HG03565 (cell line): ENCODE measurements around the gene TRIM27.
"Not testable (repeated sequence)": the region's sequence is repeated elsewhere in the genome, so short reads cannot be mapped to it uniquely, and the experiment has no call there.

ENCODE experiments used
- ATAC-seq: cut with Tn5 transposase; IDR thresholded peaks from one replicate; pipeline ENCODE4 v1.9.1; 2021; ENCODE audit warnings: mild to moderate bottlenecking, moderate library complexity; ENCODE audit not compliant: unreplicated experiment

TRIM27 gene, protein sequence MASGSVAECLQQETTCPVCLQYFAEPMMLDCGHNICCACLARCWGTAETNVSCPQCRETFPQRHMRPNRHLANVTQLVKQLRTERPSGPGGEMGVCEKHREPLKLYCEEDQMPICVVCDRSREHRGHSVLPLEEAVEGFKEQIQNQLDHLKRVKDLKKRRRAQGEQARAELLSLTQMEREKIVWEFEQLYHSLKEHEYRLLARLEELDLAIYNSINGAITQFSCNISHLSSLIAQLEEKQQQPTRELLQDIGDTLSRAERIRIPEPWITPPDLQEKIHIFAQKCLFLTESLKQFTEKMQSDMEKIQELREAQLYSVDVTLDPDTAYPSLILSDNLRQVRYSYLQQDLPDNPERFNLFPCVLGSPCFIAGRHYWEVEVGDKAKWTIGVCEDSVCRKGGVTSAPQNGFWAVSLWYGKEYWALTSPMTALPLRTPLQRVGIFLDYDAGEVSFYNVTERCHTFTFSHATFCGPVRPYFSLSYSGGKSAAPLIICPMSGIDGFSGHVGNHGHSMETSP

DNA sequence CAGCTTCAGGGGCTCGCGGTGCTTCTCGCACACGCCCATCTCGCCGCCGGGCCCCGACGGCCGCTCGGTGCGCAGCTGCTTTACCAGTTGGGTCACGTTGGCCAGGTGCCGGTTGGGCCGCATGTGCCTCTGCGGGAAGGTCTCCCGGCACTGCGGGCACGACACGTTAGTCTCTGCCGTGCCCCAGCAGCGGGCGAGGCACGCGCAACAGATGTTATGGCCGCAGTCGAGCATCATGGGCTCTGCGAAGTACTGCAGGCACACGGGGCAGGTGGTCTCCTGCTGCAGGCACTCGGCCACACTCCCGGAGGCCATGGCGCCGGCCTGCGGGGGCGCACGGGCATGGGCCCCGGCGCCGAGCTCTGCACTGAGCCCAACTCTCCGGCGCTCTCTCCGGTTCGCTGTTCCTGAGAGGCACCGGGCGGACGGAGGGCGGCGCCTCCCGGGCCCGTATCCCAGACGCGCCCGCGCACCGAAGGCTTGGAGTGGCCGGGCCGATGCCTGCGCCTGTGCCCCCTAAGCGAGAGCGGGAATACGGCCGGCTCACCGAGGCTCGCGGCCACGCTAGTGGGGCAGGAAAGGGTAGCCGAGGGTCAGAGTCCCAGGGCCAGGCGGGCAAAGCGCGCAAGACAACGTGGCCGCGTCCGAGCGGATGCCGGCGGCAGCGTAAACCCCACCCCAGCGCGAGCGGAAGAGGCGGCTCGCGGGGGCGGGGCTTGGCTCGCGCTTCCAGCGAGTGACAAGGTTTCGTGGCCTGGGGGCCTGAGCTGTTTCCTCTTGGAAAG, at the start of gene TRIM27:
Gene TRIM27, minus strand, starts transcription at position 668 of the 785 bp plus-strand sequence. Its CDS starts 353 bp downstream, at position 315.
- peak; percentile 78 for ATAC-seq

DNA sequence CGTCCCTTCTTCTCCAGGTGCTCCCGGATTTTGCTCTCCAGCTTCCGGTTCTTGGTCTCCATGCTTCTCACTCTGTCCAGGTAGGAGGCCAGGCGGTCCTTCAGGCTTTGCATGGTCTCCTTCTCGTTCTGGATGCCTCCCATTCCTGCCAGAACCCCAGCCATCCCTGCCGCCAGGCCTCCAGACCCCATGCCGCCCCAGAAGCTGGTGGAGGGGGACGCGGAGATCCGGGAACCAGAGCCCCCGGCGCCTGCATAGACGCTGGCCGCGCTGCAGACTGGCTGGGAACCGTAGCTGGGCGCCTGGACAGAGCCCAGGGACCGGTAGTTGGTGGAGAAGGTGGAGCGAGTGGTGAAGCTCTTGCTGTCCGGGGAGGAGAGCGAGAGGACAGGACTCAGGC, 46.3 kb upstream of the TRIM27 start:
- ATAC-seq, result not testable (repeated sequence)

DNA sequence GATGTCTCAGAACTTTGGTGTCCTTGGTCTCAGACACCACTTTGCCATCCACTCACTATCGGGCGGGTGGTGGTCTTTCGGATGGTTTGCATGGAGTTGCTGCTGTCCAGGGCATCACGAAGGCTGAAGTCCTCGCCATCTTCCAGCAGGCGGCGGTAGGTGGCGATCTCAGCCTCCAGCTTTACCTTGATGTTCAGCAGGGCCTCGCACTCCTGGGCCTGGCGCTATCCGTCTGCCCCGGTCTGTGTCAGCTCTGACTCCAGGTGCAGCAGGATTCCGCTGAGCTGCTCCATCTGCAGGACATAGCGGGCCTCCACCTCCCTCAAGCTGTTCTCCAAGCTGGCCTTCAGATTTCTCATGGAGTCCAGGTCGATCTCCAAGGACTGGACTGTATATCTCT, 45.3 kb upstream of the TRIM27 start:
- no peak for ATAC-seq

DNA sequence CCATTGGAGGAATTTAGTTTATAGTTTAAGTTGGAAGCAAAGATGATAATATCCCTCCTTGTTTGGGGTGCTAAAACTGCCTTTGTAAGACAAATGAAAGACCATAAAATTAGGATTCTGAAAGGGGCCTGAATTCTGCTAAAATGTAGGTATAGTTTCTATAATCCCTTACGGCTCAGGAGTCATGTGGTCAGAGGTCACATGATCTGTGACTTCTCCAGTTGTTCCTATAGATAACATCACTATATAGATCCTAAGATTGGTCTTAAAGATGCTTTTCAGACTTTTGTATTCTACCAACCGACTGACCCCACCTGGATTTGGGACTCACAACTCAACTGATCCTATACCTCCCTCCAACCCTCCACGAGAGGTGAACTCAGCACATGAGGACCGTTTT, 44.7 kb upstream of the TRIM27 start:
- no peak for ATAC-seq

DNA sequence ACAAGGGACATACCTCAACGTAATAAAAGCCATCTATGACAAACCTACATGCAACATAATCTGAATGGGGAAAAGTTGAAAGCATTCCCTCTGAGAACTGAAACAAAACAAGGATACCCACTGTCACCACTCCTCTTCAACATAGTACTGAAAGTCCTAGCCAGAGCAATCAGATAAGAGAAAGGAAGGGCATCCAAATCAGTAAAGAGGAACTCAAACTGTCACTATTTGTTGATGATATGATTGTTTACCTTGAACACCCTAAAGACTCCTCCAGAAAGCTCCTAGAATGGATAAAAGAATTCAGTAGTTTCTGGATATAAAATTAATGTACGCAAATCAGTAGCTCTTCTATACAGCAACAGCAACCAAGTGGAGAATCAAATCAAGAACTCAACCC, 41.9 kb upstream of the TRIM27 start:
- ATAC-seq, result no peak

DNA sequence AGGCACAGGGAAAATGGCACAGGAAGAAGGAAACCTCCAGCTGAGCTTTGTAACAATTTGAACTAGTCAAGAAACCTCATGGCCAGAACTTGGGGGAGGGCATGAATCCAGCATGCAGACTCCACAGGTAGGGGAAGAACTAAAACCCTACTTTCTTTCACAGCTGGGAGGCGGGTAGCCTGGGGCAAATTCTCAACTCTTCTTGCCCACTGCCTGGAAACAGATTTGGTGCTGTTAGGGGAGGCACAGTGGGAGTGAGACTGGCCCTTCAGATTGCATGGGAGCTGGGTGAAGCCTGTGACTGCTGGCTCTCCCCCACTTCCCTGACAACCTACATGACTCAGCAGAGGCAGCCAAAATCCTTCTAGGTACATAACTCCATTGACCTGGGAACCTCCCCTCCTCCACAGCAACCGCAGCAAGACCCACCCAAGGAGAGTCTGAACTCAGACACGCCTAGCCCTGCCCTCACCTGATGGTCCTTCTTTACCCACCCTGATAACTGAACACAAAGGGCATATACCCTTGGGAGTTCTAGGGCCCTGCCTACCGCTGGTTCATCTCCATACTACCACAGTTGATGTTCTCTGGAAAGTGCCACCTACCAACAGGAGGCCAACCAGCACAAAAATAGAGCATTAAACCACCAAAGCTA, 37.2 kb upstream of the TRIM27 start:
- no peak for ATAC-seq

DNA sequence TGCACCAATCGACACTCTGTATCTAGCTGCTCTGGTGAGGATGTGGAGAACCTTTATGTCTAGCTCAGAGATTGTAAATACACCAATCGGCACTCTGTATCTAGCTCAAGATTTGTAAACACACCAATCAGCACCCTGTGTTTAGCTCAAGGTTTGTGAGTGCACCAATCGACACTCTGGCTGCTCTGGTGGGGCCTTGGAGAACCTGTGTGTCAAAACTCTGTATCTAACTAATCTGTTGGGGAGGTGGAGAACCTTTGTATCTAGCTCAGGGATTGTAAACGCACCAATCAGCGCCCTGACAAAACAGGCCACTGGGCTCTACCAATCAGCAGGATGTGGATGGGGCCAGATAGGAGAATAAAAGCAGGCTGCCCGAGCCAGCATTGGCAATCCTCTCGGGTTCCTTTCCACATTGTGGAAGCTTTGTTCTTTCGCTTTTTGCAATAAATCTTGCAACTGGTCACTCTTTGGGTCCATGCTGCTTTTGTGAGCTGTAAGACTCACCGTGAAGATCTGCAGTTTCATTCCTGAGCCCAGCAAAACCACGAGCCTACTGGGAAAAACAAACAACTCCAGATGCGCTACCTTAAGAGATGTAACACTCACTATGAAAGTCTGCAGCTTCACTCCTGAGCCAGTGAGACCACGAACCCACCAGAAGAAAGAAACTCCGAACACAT, 34.9 kb upstream of the TRIM27 start:
- not testable (repeated sequence) for ATAC-seq

DNA sequence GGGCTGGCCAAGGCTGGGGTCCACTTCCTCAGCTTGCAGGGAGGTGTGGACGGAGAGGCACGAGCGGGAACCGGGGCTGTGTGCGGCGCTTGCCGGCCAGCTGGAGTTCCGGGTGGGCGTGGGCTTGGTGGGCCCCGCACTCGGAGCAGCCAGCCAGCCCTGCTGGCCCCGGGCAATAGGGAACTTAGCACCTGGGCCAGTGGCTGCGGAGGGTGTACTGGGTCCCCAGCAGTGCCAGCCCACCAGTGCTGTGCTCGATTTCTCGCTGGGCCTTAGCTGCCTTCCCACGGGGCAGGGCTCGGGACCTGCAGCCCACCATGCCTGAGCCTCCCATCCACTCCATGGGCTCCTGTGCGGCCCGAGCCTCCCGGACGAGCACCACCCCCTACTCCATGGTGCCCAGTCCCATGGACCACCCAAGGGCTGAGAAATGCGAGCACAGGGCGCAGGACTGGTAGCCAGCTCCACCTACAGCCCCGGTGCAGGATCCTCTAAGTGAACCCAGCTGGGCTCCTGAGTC, 34.1 kb upstream of the TRIM27 start:
- ATAC-seq, result not testable (repeated sequence)

DNA sequence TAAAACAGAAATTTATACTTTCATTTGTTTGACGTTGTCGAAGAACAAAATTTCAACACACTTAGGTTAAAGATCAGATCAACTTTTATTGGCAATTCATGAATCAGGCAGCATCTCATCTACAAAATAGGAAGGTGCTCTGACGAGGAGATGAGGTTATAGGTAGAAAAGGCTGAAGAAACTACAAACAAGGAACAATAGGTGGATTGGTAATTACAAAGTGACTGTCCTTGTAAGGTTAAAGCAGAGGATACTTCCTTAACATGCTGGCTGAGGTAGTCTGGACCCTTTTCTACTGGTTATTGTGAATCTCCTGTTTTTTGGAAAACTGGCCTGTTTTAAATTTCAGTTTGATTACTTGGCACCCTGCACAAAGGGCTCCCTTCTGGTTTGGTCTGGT, 32.5 kb upstream of the TRIM27 start:
- ATAC-seq, result no peak

DNA sequence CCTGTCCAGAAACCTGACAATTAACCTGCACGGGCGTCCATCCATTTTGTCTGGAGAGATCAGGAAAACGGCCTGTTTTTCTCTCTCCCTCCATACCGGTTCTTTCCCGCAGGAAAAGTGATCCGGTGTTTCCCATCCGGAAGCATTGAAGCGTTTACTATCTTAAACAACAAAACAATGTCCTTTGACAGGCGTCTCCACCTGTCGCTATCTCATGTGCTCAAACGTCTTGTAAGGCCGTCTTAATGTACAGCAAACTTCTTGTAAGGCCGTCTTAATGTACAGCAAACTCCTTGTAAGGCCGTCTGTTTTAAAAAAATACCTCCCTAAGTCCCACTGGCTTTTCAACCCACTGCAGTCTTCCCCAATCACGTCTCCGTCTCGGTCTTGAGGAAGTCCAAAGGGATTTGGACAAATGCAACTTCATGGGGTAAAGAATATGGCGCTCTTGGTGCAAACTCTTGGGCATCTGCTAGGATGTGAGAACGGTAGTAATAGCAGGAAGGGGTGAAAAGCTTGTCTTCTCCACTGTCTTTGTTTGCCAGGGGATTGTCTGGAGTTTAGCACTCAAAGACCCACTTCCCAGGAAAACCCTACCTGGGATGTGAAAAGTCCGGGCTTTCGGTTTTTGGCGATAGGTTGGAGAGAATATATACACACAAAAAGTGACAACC, 29.9 kb upstream of the TRIM27 start:
- ATAC-seq, result no peak

DNA sequence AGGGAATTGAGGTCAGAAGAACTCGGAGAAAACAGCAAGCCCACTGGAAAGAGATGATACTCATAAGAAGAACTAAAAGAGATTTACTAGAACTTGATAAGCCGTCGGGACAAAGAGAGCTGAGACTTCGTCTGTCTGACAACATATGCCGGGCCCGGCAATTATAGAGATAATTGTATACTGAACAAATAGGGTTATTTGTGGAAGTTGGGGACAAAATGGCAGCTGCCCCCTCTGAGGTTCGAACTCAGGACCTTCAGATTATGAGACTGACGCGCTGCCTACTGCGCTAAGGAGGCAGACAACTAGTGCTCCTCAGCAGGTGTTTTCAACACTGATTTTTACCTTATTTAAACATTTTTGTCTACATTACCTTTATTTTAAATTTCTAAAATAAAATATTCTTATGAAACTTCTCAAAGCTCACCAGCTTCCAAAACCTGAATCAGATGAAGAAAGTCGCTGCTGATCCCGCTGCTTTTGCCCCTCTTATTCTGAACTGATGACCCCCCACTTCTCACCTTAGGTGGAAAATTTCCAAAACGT, 29.3 kb upstream of the TRIM27 start:
- ATAC-seq, result peak; percentile 58

DNA sequence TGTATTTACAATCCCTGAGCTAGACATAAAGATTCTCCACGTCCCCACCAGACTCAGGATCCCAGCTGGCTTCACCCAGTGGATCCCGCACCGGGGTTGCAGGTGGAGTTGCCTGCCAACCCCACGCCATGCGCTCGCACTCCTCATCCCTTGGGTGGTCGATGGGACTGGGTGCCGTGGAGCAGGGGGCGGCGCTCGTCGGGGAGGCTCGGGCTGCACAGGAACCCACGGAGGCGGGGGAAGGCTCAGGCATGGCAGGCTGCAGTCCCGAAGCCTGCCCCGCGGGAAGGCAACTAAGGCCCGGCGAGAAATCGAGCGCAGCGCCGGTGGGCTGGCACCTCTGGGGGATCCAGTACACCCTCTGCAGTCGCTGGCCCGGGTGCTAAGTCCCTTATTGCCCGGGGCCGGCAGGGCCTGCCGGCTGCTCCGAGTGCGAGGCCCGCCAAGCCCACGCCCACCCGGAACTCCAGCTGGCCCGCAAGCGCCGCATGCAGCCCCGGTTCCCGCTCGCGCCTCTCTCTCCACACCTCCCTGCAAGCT, 25.9 kb upstream of the TRIM27 start:
- not testable (repeated sequence) for ATAC-seq

DNA sequence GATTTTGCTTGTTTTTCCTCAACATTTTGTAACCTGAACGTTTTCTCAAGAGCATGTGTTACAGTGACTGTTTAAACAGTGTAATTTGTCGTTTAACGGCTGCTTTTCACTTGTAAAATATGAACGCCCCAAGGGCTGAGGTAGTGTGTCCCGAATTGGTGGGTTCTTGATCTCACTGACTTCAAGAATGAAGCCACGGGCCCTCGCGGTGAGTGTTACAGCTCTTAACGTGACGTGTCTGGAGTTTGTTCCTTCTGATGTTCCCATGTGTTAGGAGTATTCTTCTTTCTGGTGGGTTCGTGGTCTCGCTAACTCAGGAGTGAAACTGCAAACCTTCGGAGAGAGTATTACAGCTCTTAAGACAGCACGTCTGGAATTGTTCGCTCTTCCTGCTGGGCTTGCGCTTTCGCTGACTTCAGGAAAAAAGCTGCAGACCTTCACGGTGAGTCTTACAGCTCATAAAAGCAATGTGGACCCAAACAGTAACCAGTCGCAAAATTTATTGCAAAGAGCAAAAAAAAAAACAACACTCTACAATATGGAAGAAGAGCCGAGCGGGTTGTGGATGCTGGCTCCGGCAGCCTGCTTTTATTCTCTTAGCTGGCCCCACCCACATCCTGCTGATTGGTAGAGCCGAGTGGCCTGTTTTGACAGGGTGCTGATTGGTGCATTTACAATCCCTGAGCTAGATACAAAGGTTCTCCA, 25.1 kb upstream of the TRIM27 start:
- no peak for ATAC-seq

DNA sequence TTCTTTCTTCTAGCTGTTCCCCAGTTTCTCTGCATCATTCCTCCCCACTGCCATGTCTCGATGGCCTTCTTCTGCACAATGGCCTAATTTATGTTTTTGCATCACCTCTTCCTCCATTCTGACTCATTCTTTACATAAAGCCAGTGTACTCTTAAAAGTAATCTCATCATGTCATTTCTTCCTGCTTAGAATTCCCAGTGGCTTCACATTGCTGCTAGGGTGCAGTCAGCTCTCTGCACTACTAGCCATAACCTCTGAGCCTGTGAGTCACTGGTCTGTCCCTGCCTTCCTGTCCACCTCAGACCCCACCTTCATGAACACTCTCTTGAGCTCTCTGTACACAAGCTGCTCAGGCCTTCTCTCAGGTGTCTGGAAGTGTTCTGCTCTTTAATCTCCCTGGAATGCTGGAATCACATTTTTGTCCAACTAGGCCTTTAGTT, 24.1 kb upstream of the TRIM27 start:
- ATAC-seq, result no peak

DNA sequence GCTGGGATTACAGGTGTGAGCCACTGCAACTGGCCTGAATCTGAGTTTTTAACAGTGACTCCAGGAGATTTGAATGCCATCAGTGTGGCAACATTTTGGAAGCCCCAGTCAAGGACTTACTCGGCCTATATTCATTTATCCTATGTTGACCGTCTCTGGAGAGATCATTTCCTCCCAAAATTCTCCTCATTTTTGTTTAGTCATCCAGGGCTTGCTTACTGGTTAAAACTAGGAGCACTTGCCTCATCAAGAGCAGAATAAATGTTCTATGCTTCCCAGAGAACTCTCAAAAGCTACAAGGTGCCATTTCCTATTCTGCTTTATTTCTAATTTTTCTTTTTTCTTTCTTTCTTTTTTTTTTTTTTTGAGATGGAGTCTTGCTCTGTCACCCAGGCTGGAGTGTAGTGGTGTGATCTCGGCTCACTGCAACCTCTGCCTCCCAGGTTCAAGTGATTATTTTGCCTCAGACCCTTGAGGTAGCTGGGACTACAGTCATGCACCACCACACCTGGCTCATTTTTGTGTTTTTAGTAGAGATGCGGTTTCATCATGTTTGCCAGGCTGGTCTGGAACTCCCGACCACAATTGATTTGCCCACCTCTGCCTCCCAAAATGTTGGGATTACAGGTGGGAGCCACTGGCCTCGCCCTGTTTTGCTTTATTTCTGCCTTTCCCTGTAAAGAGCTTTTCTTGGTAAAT, 23.4 kb upstream of the TRIM27 start:
- ATAC-seq, result no peak

DNA sequence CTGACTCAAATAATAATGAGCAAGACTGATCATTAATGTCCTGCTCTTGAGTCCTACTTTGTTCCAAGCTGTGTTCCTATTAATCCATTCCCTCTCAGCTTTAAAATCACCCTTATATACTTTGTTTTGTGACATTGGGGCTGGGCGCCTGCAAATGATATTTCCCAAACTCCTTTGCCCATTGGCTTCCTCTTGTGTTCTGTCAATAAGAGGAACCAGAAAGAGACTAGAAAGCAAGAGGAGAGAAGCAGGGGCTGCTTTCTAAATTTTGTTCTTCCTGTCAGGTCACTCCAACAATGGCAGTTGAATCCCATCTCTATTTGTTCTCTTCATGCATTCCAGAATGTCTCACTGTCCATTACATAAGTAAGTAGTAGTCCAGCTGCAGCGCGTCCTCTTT, 21.6 kb upstream of the TRIM27 start:
- no peak for ATAC-seq

DNA sequence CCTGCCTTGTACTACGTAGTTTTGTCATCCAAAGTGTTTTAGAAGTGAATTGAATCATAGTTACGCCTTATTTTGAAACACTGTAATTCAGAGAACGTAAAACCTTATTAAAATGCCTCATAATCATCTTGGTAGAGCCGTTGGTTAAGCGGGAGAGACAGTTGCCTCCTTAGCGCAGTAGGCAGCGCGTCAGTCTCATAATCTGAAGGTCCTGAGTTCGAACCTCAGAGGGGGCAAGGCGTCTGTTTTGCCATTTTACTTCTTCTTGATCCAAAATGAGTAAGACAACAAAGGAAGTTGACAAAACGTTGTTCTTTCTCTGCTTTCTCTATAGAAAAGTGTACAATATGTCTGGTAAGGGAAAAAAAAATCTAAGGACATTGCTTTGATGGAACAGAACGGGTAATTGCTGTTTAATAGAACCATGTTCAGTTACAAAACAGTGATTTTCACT, 20.7 kb upstream of the TRIM27 start:
- ATAC-seq, result no peak
